GM20431 (cell line): Measurements from ENCODE around the gene ARF1.

Experiments
- in situ Hi-C: fragments of 300-500 bp; cut with MseI, MboI; formaldehyde crosslinking; loops from one replicate; pipeline ENCODE4 v1.15.0; 2020; ENCODE audit warnings: low sequenced_read_pairs; ENCODE audit not compliant: unreplicated experiment

ARF1 gene

GRCh38 chr1:228068359-228068758, 14.1 kb upstream of the ARF1 start:
- in situ Hi-C loops, result no loop called here

GRCh38 chr1:228070173-228070572, 12.3 kb upstream of the ARF1 start:
- in situ Hi-C loops, result no loop called here

GRCh38 chr1:228070851-228071250, 11.7 kb upstream of the ARF1 start:
- in situ Hi-C loops, result no loop called here

DNA sequence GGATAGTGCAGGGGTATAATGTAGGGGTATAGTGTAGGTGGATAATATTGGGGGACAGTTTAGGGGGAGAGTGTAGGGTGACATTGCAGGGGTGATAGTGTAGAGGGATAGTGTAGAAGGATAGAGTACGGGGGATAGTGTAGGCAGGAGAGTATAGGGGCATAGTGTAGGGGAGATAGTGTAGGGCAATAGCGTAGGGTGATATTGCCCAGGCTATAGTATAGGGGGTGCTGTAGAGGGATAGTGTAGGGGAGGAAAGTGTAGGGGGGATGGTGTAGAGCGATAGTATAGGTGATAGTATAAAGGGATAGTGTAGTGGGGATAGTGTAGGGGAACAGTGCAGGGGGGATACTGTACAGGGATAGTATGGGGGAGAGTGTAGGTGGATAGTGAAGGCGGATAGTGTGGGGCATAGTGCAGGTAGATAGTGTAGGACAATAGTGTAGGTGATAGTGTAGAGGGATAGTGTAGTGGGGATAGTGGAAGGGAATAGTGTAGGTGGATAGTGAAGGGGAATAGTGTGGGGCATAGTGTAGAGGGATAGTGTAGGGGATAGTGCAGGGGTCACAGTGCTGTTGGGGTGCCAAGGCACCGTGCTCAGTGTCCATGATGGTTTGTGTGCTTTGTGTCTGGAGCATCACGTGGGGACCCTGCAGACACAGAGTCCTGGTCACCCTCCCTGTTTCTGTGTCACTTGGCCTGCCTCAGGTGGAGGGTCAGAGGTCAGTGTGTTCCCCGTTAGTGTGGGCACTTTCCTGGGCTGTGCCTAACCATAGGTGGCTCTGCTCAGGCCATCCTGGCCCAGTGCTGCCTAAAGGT, 10.5 kb upstream of the ARF1 start:
- in situ Hi-C loops, result no loop called here

DNA sequence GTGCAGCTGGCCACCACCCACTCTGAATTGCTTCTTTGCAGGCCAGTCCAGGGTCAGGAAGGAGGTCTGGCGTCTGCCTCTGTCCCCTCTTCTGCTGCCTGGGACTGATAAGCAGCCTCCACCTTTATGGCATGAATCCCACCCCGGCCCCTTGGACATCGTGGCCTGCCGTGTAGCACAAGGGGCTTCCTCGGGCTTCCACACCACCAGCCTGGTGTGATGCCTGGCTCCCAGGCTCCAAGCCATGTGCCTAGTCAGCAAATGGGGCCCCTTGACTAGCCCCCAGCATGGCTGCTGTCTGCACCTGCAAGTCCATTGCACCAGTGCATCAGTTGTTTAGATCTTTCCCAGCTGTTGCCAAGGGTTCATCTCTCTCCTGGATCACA, 9.9 kb upstream of the ARF1 start:
- in situ Hi-C loops, result no loop called here

GRCh38 chr1:228073061-228073856, 9.2 kb upstream of the ARF1 start:
- in situ Hi-C loops, result no loop called here

DNA sequence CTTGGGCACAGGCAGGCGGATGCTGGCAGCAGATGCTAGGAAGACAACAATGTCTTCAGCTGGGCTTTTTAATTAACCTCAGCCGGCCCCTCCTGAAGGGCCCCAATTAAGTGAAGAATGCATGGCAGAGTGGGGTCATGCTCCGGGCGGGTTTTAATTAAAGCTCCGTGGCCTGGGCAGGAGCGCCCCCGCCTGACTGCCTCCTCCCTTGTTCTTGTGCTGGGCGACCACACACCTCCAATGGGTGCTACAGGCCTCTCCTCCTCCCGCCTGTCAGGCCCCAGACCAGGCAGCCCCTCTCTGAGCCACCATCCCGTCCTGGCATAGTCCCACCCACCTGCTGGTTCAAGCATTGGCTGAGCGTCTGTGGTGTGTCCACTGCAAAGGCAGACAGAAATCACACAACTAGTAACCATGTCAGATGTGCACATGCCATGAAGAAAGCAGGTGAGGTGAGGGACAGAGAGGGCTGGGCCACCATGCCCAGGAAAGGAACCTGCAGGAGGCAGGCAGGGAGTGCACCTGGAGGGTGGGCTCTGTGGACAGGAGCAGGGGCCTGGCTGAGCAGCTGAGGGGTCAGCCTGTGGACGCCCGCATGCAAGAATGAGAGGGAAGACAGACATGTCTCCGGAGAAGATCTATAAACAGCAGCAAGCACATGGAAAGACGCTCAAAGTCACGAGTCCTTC, 8.5 kb upstream of the ARF1 start:
- in situ Hi-C loops, result no loop called here

- in situ Hi-C loops, result loop anchor here (25.0 kb wide), 1 partner anchor 288 kb away; no protein-coding TSS in a partner anchor
These were observed 7.4 kb upstream of the ARF1 start for GRCh38 chr1:228074954-228075730.

GRCh38 chr1:228075801-228076271, 6.7 kb upstream of the ARF1 start:
- in situ Hi-C loops, result loop anchor here (25.0 kb wide), 1 partner anchor 289 kb away; no protein-coding TSS in a partner anchor

DNA sequence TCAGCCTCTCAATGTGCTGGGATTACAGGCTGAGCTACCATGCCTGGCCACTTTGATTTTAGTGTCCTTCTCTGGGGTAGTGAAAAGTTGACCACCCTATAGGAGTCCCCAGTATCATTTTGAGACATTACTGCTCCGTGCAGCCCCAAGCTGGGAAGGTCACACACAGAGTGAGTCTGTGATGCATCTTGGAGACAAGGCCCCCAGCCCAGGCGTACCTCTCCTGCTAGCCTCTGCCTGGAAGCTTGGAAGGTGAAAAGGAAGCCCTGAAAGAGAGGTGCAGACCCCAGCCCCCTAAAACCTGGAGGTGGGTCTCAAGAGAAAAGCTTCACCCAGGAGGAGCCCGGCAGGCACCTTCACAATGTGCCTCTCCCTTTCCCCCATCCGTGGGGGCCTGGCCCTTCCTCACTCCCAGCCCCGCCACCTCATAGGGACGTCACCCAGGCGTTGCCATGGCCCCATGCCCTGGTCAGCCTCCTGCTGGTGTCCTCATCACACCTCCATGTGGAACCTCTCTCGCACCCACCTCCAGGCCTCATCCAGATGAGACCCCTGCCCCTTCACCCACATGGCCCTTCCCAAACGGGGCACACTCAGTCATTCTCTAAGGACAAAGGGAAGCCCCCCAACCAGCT, 5.6 kb upstream of the ARF1 start:
- in situ Hi-C loops, result loop anchor here (25.0 kb wide), 1 partner anchor 290 kb away; no protein-coding TSS in a partner anchor

DNA sequence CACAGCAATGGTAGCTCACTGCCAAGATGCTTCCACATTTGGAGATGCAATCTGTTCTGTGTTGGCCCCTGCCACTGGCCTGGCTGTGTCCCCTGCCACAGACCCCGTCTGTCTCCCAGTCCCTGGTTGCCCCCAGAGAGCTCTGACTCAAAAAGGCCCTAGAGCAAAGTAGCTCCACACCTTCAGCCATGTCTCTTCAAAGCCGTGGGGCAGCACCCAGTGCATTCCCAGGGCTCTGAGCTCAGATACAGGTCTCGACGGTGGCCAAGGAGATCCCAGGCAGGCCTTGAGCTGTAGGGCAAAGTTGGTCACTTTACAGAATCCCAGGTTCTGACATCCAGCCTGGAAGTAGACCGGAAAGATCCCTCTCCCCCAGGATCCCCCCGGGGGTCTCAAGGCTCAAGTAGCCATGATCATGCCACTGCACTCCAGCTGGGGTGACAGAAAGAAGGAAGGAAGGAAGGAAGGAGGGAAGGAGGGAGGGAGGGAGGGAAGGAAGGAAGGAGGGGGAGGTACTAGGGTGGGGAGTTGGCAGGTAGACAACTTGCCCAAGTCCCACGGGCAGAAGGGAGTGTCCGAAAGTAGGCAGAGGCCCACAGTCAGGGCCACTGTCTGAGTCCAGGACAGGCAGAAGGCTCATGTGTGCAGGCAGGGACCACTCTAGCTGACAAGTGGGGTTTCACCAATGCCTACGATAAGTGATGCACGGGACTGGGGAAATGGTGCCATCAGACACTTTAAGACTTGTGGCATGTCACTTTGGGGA, 4.8 kb upstream of the ARF1 start:
- in situ Hi-C loops, result loop anchor here (25.0 kb wide), 1 partner anchor 290 kb away; no protein-coding TSS in a partner anchor

- in situ Hi-C loops, result loop anchor here (25.0 kb wide), 1 partner anchor 292 kb away; no protein-coding TSS in a partner anchor
These were observed 3.5 kb upstream of the ARF1 start for GRCh38 chr1:228079013-228079412.

DNA sequence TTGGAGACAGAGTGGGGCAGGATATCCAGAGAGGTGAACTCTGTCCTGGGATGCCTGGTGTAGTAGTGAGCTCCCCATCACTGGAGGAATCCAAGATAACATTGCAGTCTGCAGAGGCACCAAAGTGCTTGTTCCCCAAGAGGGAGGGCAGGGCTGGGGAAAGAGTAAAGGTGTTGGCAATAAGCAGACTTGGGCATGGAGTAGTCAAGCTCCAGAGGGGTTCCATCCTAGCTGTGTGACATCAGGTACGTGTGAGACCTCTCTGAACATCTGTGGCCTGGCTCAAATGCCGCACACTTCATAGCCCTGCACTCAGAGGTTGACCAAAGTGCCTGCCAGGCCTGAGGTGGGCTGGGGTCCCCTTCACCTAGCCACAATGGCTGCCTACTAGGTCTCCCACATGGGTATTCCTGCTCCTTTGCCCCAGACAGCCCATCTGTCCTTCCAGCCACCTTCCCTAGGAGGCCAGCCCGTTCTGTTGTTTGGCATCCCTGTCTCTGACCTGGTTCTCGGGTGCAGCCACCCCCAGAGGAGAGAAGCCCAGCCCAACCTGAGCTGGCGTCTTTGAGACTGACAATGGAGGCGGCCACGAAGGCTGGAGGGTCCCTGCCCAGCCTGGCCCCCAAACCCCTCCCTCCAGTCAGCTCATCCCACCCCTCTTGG, 2.8 kb upstream of the ARF1 start:
- in situ Hi-C loops, result loop anchor here (25.0 kb wide), 1 partner anchor 292 kb away; no protein-coding TSS in a partner anchor

DNA sequence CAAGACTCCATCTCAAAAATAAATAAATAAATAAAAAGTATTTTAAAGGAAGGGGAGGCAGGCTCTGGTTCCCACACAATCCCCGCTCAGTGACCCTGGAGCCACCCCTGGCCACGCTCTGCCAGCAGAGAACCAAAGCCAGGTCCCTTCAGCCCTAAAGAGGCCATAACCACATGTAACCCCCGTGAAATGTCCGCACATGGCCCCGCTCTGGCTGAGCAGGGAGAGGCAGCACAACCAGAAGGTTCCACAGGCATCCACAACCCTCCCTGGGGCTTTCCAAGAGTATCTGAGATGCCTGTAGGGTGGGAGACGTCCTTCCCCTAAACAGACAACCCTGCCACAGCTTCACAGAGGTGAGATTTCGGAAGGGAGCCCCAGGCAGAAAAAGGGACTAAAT, 1.4 kb upstream of the ARF1 start:
- in situ Hi-C loops, result loop anchor here (25.0 kb wide), 1 partner anchor 294 kb away; no protein-coding TSS in a partner anchor

- in situ Hi-C loops, result loop anchor here (25.0 kb wide), 1 partner anchor 294 kb away; no protein-coding TSS in a partner anchor
These were observed 812 bp upstream of the ARF1 start for GRCh38 chr1:228081578-228082213.

DNA sequence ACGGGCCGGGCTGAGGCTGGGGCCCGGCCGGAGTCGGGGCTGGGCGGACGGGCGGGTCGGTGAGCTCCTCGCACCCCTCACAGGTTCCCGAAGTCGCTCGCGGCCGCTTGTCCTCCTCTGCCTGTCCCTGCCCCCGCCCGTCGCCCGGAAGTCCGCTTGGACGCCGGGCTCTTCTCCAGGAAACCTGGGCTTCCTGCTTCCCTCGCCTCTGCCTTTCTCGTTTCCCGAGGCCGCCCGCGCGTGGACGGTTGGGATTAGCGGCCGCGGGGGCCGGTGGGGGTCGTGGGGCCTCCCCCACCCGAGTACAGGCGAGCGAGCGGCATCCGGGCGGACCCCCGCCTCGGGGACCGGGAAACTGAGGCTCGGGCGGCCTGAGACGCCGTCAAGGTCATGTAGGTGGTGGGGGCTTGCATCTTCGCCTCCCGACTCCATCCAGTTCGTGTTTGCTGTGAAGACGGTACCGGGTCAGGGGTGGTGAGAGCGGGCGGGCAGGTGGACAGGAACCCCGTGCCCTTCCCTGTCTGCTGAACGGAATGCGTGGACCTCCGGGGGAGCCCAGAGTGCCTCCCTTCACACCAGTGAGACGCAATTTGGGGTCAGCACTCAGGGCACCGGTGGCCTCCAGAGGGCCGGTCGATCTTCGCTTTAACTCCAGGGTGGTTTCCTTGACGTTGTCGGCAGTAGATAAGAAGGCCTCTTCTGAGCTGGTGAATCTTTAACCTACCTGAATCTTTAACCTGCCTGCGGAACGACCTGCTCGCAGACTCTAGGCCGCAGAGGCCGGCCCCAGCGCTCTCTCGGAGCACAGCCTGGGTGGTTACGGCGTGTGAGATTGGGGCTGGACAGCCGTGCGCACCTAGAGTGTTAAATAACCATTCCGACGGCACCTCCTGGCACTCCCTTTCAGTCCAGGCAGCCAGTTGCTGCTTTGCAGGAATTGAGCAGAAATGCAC, 686 bp downstream of the ARF1 start:
- in situ Hi-C loops, result loop anchor here (25.0 kb wide), 1 partner anchor 296 kb away; no protein-coding TSS in a partner anchor
